ENCODE measurements around the gene GPC1.

GPC1 gene

GRCh38 chr2:240511351-240512108 is 76.1 kb downstream of the GPC1 start:
- intact Hi-C loops (cut with DNase I): no loop called here
- peak in 5 of 42 donors; percentile 3 to 20 (median 12) for DNase-seq

- peak in 6 of 42 donors; percentile 3 to 21 (median 10) for DNase-seq
- intact Hi-C loops (cut with DNase I): no loop called here
These were observed 76.6 kb downstream of the GPC1 start for GRCh38 chr2:240512109-240512485.

- DNase-seq: peak in 7 of 42 donors; percentile 5 to 32 (median 15)
- intact Hi-C loops (cut with DNase I): no loop called here
These were observed 77.4 kb downstream of the GPC1 start for GRCh38 chr2:240512666-240513535.

- peak in 41 of 42 donors; percentile 27 to 85 (median 62) for DNase-seq
- intact Hi-C loops (cut with DNase I): no loop called here
These were observed 78.3 kb downstream of the GPC1 start for GRCh38 chr2:240513549-240514287.

- intact Hi-C loops (cut with DNase I): no loop called here
- DNase-seq: peak in 6 of 42 donors; percentile 3 to 23 (median 11)
These were observed 79.2 kb downstream of the GPC1 start for GRCh38 chr2:240514631-240515030.

- intact Hi-C loops (cut with DNase I): no loop called here
- peak in 4 of 42 donors; percentile 7 to 21 (median 16) for DNase-seq
These were observed 81.9 kb downstream of the GPC1 start for GRCh38 chr2:240517342-240517741.
